Effector memory CD4-positive, alpha-beta T cell (primary cell): ENCODE data around the gene OPHN1.

Source experiments
- DNase-seq, 3 donors: peaks; one replicate each; pipeline ENCODE4 v3.0.0-alpha.2; 2020
- H3K27ac ChIP-seq: 2 replicates; pipeline ENCODE4 v1.7.0; 2013; ENCODE audit warnings: mild to moderate bottlenecking, low read length, moderate library complexity; ENCODE audit not compliant: insufficient read depth, poor library complexity, severe bottlenecking
- H3K27me3 ChIP-seq: replicated peaks from 2 replicates; pipeline ENCODE4 v1.7.0; 2013; ENCODE audit warnings: mild to moderate bottlenecking, low read length; ENCODE audit not compliant: insufficient read depth, control insufficient read depth, poor library complexity, severe bottlenecking
- H3K36me3 ChIP-seq: 2 replicates; pipeline ENCODE4 v1.7.0; 2013; ENCODE audit warnings: mild to moderate bottlenecking, low read length, moderate library complexity; ENCODE audit not compliant: control insufficient read depth, insufficient read depth
- H3K4me1 ChIP-seq: 2 replicates; pipeline ENCODE4 v1.7.0; 2013; ENCODE audit warnings: low read length, mild to moderate bottlenecking; ENCODE audit not compliant: control insufficient read depth, insufficient read depth, poor library complexity, severe bottlenecking
- H3K4me3 ChIP-seq: 2 replicates; pipeline ENCODE4 v1.7.0; 2013; ENCODE audit warnings: low read length, low read depth, mild to moderate bottlenecking; ENCODE audit not compliant: insufficient read depth, poor library complexity, severe bottlenecking
- H3K9me3 ChIP-seq: 2 replicates; pipeline ENCODE4 v1.7.0; 2013; ENCODE audit warnings: mild to moderate bottlenecking, low read length, moderate library complexity; ENCODE audit not compliant: control insufficient read depth
- total RNA-seq, 3 donors: gene quantifications; one replicate each; lab custom pipeline; 2026; lab: John Stamatoyannopoulos, UW

OPHN1 gene, protein sequence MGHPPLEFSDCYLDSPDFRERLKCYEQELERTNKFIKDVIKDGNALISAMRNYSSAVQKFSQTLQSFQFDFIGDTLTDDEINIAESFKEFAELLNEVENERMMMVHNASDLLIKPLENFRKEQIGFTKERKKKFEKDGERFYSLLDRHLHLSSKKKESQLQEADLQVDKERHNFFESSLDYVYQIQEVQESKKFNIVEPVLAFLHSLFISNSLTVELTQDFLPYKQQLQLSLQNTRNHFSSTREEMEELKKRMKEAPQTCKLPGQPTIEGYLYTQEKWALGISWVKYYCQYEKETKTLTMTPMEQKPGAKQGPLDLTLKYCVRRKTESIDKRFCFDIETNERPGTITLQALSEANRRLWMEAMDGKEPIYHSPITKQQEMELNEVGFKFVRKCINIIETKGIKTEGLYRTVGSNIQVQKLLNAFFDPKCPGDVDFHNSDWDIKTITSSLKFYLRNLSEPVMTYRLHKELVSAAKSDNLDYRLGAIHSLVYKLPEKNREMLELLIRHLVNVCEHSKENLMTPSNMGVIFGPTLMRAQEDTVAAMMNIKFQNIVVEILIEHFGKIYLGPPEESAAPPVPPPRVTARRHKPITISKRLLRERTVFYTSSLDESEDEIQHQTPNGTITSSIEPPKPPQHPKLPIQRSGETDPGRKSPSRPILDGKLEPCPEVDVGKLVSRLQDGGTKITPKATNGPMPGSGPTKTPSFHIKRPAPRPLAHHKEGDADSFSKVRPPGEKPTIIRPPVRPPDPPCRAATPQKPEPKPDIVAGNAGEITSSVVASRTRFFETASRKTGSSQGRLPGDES
- total RNA-seq = 0.35 to 0.39 (median 0.35) reads per million in 3 donors

DNA sequence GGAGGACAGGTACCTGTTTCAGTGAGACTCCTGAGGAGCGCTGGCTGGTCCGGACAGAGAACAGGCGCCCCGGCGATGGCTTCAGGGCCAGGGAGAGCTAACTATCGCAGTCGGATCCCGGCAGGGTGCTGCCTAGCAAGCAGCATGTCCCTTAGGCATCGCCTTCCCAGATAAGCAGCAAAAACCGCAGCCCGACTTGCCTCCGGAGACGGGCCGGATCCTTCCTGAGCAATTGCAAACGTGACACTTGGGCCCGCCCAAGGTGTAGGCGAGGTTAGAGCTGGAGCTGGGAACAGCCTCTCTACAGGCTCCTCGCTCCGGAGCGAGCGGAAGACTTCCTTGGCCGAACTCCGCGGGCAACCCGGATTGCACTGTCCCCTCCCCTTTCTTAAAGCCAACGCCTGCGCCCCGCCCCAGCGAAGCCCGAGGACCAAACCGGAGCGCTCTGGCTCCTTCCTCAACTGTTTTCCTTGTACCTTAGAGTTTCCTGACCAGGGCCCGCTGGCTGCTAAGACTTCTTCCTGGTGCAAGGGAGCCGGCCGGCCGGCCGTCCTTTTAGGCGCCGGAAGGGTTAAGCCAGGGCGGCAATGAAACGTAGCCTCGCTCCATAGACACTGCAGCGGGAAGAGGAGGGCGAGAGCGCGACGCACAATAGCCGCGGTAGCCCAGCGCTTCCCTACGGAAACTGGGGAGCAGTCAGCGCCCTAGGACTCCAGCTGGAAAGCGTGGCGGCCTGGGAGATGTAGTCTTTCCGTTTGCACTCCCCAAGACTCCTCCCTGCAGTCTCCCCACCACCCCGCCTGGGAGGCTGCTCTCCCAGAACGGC lies at the start of gene OPHN1:
Gene OPHN1 (minus strand): TSS at position 341 of the 826 bp plus-strand sequence. CDS start 475 bp downstream, outside the sequence.
- DNase-seq = no peak
- Histone ChIP-seq H3K27me3 (no peaks in the 10 kb centered on the region), H3K4me1 (no peaks in the 10 kb centered on the region), H3K36me3 (no peaks in the 10 kb centered on the region), H3K4me3 (peak within 1 kb of the TSS; percentile 49), H3K27ac (no peak within 1 kb of the TSS), H3K9me3 (no peaks in the 10 kb centered on the region)

DNA sequence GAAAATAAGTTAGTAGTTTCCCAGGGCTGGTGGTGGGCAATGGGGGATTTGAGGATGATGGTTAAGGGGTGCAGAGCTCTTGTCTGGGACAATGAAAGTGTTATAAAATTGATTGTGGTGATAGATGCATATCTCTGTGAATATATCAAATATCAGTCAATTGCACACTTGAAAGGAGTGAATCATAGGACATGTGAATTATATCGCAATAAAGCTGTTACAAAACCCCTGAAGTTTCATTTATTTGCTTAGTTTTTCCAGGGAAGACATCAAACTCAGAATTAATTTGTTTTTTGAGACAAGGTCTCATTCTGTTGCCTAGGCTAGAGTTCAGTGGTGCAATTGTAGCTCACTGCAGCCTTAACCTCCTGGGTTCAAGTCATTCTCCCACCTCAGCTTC lies 47.7 kb upstream of the OPHN1 start:
- H3K27ac ChIP-seq = no peak overlapping the region
- no peak for DNase-seq
- H3K9me3 ChIP-seq = no peaks in the 10 kb centered on the region
- no peak overlapping the region for H3K4me3 ChIP-seq
- H3K27me3 ChIP-seq = no peaks in the 10 kb centered on the region
- no peaks in the 10 kb centered on the region for H3K36me3 ChIP-seq
- no peaks in the 10 kb centered on the region for H3K4me1 ChIP-seq

DNA sequence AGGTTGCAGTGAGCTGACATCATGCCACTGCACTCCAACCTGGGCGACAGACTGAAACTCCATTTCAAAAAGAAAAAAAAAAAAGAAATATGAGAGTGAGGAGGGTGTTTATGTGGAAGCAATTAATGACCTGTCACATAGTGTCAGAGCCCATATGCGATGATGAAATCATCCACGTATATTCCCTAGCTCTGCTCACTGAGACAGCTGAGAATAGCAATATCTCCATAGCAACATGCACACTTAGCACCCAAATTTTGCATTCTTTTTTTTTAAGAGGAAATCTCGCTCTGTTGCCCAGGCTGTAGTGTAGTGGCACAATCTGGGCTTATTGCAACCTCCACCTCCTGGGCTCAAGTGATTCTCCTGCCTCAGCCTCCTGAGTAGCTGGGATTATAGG lies 31.5 kb upstream of the OPHN1 start:
- Histone ChIP-seq H3K27me3 (no peaks in the 10 kb centered on the region), H3K9me3 (no peaks in the 10 kb centered on the region), H3K4me1 (no peaks in the 10 kb centered on the region), H3K4me3 (no peak overlapping the region), H3K36me3 (no peaks in the 10 kb centered on the region), H3K27ac (no peak overlapping the region)
- no peak for DNase-seq

DNA sequence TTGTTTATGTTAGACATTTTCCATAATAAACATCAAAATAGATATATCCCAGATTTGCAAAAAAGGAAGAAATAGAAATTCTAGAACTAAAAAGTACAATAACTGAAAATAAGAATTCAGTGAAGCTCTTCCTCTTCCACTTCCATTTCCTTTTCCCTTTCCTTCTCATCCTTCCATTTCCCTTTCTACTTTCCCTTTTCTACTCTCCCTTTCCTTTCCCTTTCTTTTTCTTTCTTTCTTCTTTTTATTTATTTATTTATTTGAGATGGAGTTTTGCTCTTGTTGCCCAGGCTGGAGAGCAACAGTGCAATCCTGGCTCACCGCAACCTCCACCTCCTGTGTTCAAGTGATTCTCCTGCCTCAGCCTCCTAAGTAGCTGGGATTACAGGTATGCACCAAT lies 30.6 kb upstream of the OPHN1 start:
- no peak for DNase-seq
- no peaks in the 10 kb centered on the region for H3K9me3 ChIP-seq
- no peaks in the 10 kb centered on the region for H3K27me3 ChIP-seq
- no peak overlapping the region for H3K27ac ChIP-seq
- H3K4me1 ChIP-seq = no peaks in the 10 kb centered on the region
- H3K4me3 ChIP-seq = no peak overlapping the region
- no peaks in the 10 kb centered on the region for H3K36me3 ChIP-seq

DNA sequence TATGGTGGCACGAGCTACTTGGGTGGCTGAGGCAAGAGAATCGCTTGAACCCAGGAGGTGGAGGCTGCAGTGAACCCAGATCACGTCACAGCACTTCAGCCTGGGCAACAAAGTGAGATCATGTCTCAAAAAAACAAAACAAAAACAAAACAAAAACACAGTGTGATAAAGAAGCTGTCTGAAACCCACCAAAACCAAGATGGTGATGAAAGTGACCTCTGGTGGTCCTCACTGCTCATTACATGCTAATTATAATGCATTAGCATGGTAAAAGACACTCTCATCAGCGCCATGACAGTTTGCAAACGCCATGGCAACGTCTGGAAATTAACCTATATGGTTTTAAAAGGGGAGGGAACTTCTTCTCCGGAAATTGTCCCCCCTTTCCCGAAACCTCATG lies 29.4 kb upstream of the OPHN1 start:
- Histone ChIP-seq H3K36me3 (no peaks in the 10 kb centered on the region), H3K9me3 (no peaks in the 10 kb centered on the region), H3K27me3 (no peaks in the 10 kb centered on the region), H3K27ac (no peak overlapping the region), H3K4me1 (no peaks in the 10 kb centered on the region), H3K4me3 (no peak overlapping the region)
- DNase-seq = peak in 1 of 3 donors; percentile 0

DNA sequence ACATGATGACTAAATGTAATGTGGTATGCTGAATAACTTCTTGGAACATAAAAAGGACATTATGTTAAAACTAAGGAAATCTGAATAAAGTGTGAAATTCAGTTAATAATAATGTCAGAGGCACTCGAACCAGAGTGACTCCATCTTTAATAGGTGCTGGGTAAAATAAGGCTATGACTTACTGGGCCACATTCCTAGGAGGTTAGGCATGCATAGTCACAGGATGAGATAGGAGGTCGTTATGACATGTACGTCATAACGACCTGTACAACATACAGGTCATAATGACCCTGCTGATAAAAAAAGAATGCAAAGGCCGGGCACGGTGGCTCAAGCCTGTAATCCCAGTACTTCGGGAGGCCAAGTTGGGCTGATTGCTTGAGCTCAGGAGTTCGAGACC lies 28.9 kb upstream of the OPHN1 start:
- Histone ChIP-seq H3K4me3 (no peak overlapping the region), H3K9me3 (no peaks in the 10 kb centered on the region), H3K27ac (no peak overlapping the region), H3K36me3 (no peaks in the 10 kb centered on the region), H3K27me3 (no peaks in the 10 kb centered on the region), H3K4me1 (no peaks in the 10 kb centered on the region)
- no peak for DNase-seq

DNA sequence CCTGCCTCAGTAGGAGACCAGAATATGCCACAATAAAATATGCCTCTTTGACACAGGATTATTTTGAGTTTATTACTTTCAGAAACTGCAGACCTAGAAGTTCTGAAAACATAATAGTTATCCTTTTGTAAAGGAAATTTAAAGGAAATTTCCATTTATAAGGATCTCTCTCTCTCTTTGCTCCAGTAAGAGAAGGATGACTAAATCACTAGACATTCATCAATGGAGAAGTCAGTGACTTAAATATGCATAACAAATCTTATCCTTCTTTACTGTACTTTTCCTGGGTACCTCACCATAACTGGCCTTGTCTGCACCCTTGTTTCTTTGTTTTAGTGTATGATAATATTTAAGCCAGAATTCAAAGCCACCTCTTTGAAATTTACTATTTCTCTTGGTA lies 28.3 kb upstream of the OPHN1 start:
- Histone ChIP-seq H3K9me3 (no peaks in the 10 kb centered on the region), H3K4me3 (no peak overlapping the region), H3K27me3 (no peaks in the 10 kb centered on the region), H3K4me1 (no peaks in the 10 kb centered on the region), H3K36me3 (no peaks in the 10 kb centered on the region), H3K27ac (no peak overlapping the region)
- DNase-seq = no peak

DNA sequence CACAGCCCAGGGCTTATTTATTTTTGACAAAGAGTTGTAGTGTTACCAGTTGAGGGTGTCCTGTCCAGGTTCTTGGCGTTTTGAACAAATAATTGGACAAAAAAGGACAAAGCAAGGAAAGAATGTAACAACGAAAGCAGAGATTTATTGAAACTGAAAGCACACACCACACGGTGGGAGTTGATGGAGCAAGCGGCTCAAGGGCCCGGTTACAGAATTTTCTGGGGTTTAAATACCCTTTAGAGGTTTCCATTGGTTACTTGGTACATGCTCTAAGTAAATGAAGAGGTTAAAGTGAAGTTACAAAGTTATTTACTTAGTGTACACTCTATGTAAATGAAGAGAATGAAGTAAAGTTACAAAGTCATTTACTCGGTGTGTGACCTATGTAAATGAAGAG lies 27.8 kb upstream of the OPHN1 start:
- Histone ChIP-seq H3K4me3 (no peak overlapping the region), H3K4me1 (no peaks in the 10 kb centered on the region), H3K27me3 (no peaks in the 10 kb centered on the region), H3K9me3 (no peaks in the 10 kb centered on the region), H3K36me3 (no peaks in the 10 kb centered on the region), H3K27ac (no peak overlapping the region)
- no peak for DNase-seq

DNA sequence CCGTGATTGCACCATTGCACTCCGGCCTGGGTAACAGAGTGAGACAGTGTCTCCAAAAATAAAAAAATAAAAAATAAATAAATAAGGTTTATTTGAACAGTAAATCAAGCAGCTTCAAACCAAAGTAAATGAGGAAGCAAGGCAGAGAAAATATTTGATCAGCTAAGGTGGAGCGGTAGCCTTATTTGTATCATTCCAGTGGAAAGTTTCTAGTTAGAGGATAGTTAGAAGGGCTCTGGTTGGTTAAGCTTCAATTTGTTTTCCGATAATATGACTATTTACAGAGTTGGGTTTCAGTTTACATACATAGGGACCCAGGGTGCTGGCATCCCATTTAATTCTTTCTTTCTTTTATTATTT lies 21.8 kb upstream of the OPHN1 start:
- DNase-seq = no peak
- no peak overlapping the region for H3K4me3 ChIP-seq
- no peaks in the 10 kb centered on the region for H3K27me3 ChIP-seq
- H3K4me1 ChIP-seq = no peaks in the 10 kb centered on the region
- H3K36me3 ChIP-seq = no peaks in the 10 kb centered on the region
- no peak overlapping the region for H3K27ac ChIP-seq
- H3K9me3 ChIP-seq = no peaks in the 10 kb centered on the region
